Measurements from ENCODE around the gene EDDM13. TPM values are rescaled to one million over a fixed set of nuclear protein-coding genes. Genes with fewer than 3 reads are reported as not detected.
A peak's percentile ranks its signal among the peaks of the same experiment; 100 is the strongest.

The EDDM13 gene
- total and polyA plus RNA-seq, 5 donors from 2014 or later: 0.46 to 1.9 (median 1.1) TPM; not detected in 1

DNA sequence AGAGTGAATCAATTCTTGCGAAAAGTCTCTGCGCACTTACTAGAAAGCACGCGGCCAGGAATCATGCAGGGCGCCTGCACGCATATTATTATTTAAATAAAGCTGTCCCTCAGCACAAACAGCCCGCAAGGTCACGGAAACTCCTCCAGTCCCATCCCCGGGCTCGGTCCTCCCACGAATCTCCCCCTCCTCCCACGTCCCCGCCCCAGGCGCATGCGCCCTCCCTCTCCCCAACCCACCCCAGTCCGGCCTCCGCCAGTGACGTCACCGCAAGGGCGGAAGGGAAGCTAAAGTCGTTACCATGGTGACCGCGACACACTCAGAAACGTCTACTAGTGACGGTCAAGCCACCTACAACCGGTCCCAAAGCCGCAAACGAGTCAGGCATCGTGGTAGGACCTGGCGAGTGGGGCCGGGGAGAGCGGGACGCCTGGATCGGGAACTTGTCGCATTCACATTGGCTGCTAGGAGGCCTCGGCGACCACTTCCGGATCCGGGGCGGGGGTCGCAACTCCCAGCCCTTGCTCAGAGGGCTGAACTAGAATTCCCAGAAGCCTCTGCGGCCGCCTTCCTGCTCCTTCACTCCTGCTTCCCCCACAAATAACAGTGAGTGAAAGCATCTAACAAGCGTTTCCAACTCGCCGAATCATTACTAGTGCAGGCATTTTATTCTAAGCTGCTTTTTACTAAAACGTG lies 42.0 kb downstream of the EDDM13 start, which contains the start of gene ZSCAN5A:
TSS of gene ZSCAN5A (minus strand) at position 459 of the 696 bp plus-strand sequence. CDS start 89,793 bp downstream, outside the sequence.
- Mint-ChIP-seq H3K36me3 (peaks cover 10% of the 10 kb centered on the region), H3K27me3 (no peaks in the 10 kb centered on the region), H3K9me3 (peaks cover 0 to 2% (median 0%) of the 10 kb centered on the region in 7 donors), H3K4me3 (peak within 1 kb of the TSS; percentile 88 to 94 (median 91)), H3K27ac (peak within 1 kb of the TSS; percentile 96 to 100 (median 97)), H3K4me1 (peaks cover 0 to 27% (median 9%) of the 10 kb centered on the region in 4 donors)
- Histone ChIP-seq H3K27me3 (ENCODE audit: control insufficient read depth, insufficient read depth, low read length) (no peaks in the 10 kb centered on the region), H3K4me1 (ENCODE audit: control insufficient read depth, insufficient read depth, low read length, poor library complexity, severe bottlenecking) (peaks cover 13% of the 10 kb centered on the region), H3K27ac (ENCODE audit: insufficient read depth, low read length, poor library complexity, severe bottlenecking) (peak within 1 kb of the TSS; percentile 99), H3K4me3 (ENCODE audit: low read depth, low read length) (peak within 1 kb of the TSS; percentile 96), H3K9me3 (ENCODE audit: control insufficient read depth in 2 of 2, low read length in 2 of 2) (no peaks in the 10 kb centered on the region), H3K36me3 (ENCODE audit: control insufficient read depth, insufficient read depth, low read length) (no peaks in the 10 kb centered on the region)
- peak; percentile 96 to 99 (median 98) for DNase-seq
- peak; percentile 79 to 82 for ATAC-seq (ENCODE audit: low read depth in 2 of 2)

DNA sequence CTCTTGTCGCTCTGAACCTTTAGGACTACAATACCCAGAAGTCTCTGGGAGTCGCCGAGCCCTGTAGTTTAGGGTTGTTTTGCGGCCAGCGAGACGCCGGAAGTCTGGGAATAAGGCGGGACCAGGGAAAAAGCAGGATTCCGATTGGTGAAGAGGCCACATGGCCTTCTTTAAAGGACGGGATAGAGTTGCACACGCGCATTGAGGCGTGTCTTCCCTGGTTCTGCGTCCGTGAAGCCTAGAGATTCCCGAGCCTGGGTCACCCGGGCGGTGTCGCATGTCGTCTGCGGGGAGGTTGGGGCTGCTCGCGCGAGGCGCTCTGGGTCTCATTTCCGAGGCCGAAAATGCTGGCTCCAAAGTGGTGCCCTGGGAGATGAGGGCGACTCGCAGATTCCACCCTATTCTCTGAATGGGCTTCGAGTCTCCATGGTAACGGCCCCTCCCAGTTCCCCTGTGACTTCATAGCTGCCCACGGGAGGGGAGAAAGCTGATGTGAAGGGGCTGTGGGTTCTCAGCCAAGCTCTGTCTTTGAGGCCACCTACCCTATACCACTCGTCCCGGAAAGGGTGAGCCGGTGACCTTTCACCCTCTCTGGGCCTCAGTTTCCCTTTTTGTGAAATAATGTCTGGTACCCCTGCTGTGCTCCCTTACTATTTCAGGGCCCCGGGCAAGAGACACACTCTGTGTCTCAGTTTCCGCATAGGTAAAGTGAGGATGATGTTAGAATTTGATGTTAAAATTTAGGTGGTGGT lies 42.7 kb downstream of the EDDM13 start:
- Histone ChIP-seq H3K4me1 (ENCODE audit: control insufficient read depth, insufficient read depth, low read length, poor library complexity, severe bottlenecking) (peaks cover 13% of the 10 kb centered on the region), H3K9me3 (ENCODE audit: control insufficient read depth in 2 of 2, low read length in 2 of 2) (no peaks in the 10 kb centered on the region), H3K27me3 (ENCODE audit: control insufficient read depth, insufficient read depth, low read length) (no peaks in the 10 kb centered on the region), H3K27ac (ENCODE audit: insufficient read depth, low read length, poor library complexity, severe bottlenecking) (peak overlapping the region; percentile 99), H3K36me3 (ENCODE audit: control insufficient read depth, insufficient read depth, low read length) (no peaks in the 10 kb centered on the region), H3K4me3 (ENCODE audit: low read depth, low read length) (peak overlapping the region; percentile 96)
- DNase-seq (peak; percentile 87 to 97 (median 95)), ATAC-seq (ENCODE audit: low read depth in 2 of 2) (peak; percentile 84)
- H3K27ac Mint-ChIP-seq: peak overlapping the region; percentile 96 to 100 (median 97)
- H3K36me3 Mint-ChIP-seq: peaks cover 10% of the 10 kb centered on the region
- H3K4me3 Mint-ChIP-seq: peak overlapping the region; percentile 88 to 94 (median 91)
- H3K9me3 Mint-ChIP-seq: peaks cover 0 to 2% (median 0%) of the 10 kb centered on the region in 7 donors
- peaks cover 0 to 25% (median 9%) of the 10 kb centered on the region in 4 donors for H3K4me1 Mint-ChIP-seq
- no peaks in the 10 kb centered on the region for H3K27me3 Mint-ChIP-seq

DNA sequence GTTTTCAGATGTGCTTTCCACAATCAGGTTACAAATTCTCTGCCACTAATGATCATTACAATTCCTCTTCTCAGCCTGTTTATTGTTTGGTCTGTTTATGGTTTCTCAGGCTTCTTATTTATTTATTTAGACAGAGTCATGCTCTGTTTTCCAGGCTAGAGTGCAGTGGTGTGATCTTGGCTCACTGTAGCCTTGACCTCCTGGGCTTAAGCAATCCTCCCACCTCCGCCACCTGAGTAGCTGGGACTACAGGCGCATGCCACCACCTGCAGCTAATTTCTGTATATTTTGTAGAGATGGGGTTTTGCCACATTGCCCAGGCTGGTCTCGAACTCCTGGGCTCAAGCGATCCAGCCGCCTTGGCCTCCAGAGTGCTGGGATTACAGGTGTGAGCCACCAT lies 44.2 kb downstream of the EDDM13 start:
- no peaks in the 10 kb centered on the region for H3K27me3 Mint-ChIP-seq
- peak overlapping the region in 1 of 3 donors; percentile 96 for H3K27ac Mint-ChIP-seq
- no peaks in the 10 kb centered on the region for H3K36me3 ChIP-seq (ENCODE audit: control insufficient read depth, insufficient read depth, low read length)
- H3K4me3 ChIP-seq (ENCODE audit: low read depth, low read length): no peak overlapping the region
- H3K27me3 ChIP-seq (ENCODE audit: control insufficient read depth, insufficient read depth, low read length): no peaks in the 10 kb centered on the region
- DNase-seq (no peak), ATAC-seq (ENCODE audit: low read depth in 2 of 2) (no peak)
- no peaks in the 10 kb centered on the region for H3K9me3 ChIP-seq (ENCODE audit: control insufficient read depth in 2 of 2, low read length in 2 of 2)
- peaks cover 1% of the 10 kb centered on the region for H3K36me3 Mint-ChIP-seq
- peak overlapping the region in 2 of 4 donors; percentile 39 to 88 for H3K4me3 Mint-ChIP-seq
- no peak overlapping the region for H3K27ac ChIP-seq (ENCODE audit: insufficient read depth, low read length, poor library complexity, severe bottlenecking)
- peaks cover 0 to 2% (median 0%) of the 10 kb centered on the region in 7 donors for H3K9me3 Mint-ChIP-seq
- peaks cover 13% of the 10 kb centered on the region for H3K4me1 ChIP-seq (ENCODE audit: control insufficient read depth, insufficient read depth, low read length, poor library complexity, severe bottlenecking)
- peaks cover 0 to 23% (median 9%) of the 10 kb centered on the region in 4 donors for H3K4me1 Mint-ChIP-seq

DNA sequence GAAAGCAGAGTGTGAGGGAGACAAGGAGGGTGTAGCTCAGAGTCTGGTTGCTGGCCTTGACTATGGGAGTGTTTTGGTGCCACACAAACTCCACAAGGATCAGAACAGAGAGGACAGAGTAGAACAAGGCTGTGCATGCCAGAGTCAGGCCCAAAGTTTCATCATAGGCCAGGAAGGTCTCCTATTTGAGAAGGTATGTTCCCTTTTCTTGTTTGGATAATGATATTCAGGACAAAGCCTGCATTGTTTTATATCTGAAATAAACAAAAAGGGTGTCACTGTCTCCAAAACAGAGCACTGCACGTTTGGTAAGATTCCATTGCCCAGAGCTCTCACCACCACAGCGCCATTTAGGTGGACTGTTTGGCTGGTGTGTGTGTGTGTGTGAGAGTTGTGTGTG lies 45.2 kb downstream of the EDDM13 start:
- H3K4me1 Mint-ChIP-seq: peaks cover 0 to 22% (median 9%) of the 10 kb centered on the region in 4 donors
- peaks cover 13% of the 10 kb centered on the region for H3K4me1 ChIP-seq (ENCODE audit: control insufficient read depth, insufficient read depth, low read length, poor library complexity, severe bottlenecking)
- H3K27ac Mint-ChIP-seq: peak overlapping the region in 1 of 3 donors; percentile 29
- no peaks in the 10 kb centered on the region for H3K36me3 Mint-ChIP-seq
- ATAC-seq (ENCODE audit: low read depth in 2 of 2): no peak
- no peaks in the 10 kb centered on the region for H3K27me3 ChIP-seq (ENCODE audit: control insufficient read depth, insufficient read depth, low read length)
- peak overlapping the region in 1 of 4 donors; percentile 62 for H3K4me3 Mint-ChIP-seq
- H3K27ac ChIP-seq (ENCODE audit: insufficient read depth, low read length, poor library complexity, severe bottlenecking): no peak overlapping the region
- H3K9me3 Mint-ChIP-seq: no peaks in the 10 kb centered on the region
- H3K9me3 ChIP-seq (ENCODE audit: control insufficient read depth in 2 of 2, low read length in 2 of 2): no peaks in the 10 kb centered on the region
- DNase-seq: no peak
- no peak overlapping the region for H3K4me3 ChIP-seq (ENCODE audit: low read depth, low read length)
- no peaks in the 10 kb centered on the region for H3K27me3 Mint-ChIP-seq
- H3K36me3 ChIP-seq (ENCODE audit: control insufficient read depth, insufficient read depth, low read length): no peaks in the 10 kb centered on the region

- Histone ChIP-seq H3K36me3 (ENCODE audit: control insufficient read depth, insufficient read depth, low read length) (no peaks in the 10 kb centered on the region), H3K27ac (ENCODE audit: insufficient read depth, low read length, poor library complexity, severe bottlenecking) (no peak overlapping the region), H3K4me3 (ENCODE audit: low read depth, low read length) (no peak overlapping the region), H3K27me3 (ENCODE audit: control insufficient read depth, insufficient read depth, low read length) (no peaks in the 10 kb centered on the region), H3K9me3 (ENCODE audit: control insufficient read depth in 2 of 2, low read length in 2 of 2) (no peaks in the 10 kb centered on the region), H3K4me1 (ENCODE audit: control insufficient read depth, insufficient read depth, low read length, poor library complexity, severe bottlenecking) (peaks cover 6% of the 10 kb centered on the region)
- H3K27me3 Mint-ChIP-seq: no peaks in the 10 kb centered on the region
- no peak for DNase-seq
- H3K9me3 Mint-ChIP-seq: peaks cover 0 to 4% (median 0%) of the 10 kb centered on the region in 7 donors
- peak overlapping the region in 1 of 3 donors; percentile 44 for H3K27ac Mint-ChIP-seq
- peak overlapping the region in 2 of 4 donors; percentile 29 to 52 for H3K4me3 Mint-ChIP-seq
- H3K36me3 Mint-ChIP-seq: no peaks in the 10 kb centered on the region
- peaks cover 0 to 9% (median 1%) of the 10 kb centered on the region in 4 donors for H3K4me1 Mint-ChIP-seq
- no peak for ATAC-seq (ENCODE audit: low read depth in 2 of 2)
These were observed 47.4 kb downstream of the EDDM13 start for GRCh38 chr19:56319991-56320390.

DNA sequence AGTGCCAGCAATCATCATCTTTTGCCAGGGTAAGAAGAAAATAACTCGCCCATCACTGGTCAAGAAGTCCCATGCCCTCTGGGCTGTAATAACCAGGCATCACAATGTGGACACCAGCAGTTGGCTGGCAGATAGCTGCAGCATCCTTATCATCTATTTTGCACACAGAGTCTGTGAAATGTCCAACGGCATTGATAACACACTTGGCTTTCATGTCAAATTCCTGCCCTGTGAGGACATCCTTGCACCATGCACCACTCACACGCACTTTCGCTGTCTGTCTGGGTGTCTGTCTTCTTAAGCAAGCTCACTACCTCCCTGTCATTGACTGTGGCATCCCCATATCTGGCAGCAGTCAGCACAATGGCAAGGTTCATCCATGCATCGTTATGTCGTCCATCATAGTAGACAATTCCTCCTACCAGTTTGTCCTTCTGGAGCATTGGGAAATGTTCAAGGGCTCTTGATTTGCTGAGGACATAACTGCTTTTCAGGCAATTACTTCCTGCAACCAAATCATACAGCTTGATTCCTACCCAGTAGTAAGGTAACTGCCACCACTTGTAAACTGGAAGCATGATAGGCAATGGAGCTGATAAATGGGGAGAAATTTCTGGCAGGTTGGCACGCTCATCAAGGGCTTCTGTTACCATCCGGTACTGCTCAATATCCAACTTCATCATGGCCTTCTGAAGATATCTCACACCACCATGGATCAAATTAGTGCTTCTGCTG lies 48.9 kb downstream of the EDDM13 start:
- Histone ChIP-seq H3K4me3 (ENCODE audit: low read depth, low read length) (no peak overlapping the region), H3K9me3 (ENCODE audit: control insufficient read depth in 2 of 2, low read length in 2 of 2) (no peaks in the 10 kb centered on the region), H3K4me1 (ENCODE audit: control insufficient read depth, insufficient read depth, low read length, poor library complexity, severe bottlenecking) (no peaks in the 10 kb centered on the region), H3K36me3 (ENCODE audit: control insufficient read depth, insufficient read depth, low read length) (no peaks in the 10 kb centered on the region), H3K27me3 (ENCODE audit: control insufficient read depth, insufficient read depth, low read length) (no peaks in the 10 kb centered on the region), H3K27ac (ENCODE audit: insufficient read depth, low read length, poor library complexity, severe bottlenecking) (no peak overlapping the region)
- no peak for ATAC-seq (ENCODE audit: low read depth in 2 of 2)
- Mint-ChIP-seq H3K9me3 (peaks cover 0 to 4% (median 0%) of the 10 kb centered on the region in 7 donors), H3K4me3 (peak overlapping the region in 1 of 4 donors; percentile 1), H3K36me3 (no peaks in the 10 kb centered on the region), H3K27me3 (peaks cover 4% of the 10 kb centered on the region), H3K27ac (no peak overlapping the region), H3K4me1 (peaks cover 0 to 2% (median 0%) of the 10 kb centered on the region in 4 donors)
- DNase-seq: no peak

DNA sequence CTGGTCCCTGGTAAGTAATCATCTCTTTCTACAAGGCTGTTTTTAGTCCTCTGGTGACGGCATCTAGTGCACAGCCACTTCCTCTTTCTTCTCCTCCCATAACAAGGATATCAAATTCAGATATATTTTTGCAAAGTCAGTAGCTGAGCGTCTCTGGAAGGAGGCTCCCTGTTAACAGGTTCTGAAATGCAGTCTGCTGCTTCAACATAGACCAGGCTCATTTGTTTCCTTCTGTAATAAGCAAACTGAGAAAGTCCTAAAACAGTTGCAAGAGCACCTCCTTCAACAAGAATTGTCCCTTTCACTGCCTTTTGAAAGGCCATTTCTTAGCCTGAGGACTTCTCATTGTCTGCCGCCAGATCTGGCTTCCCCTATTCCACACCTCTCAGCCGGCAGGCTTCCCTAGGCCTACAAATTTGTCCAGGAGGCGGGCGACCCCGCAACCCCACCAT lies 49.5 kb downstream of the EDDM13 start:
- H3K27me3 Mint-ChIP-seq: peaks cover 4% of the 10 kb centered on the region
- ATAC-seq (ENCODE audit: low read depth in 2 of 2) (no peak), DNase-seq (no peak)
- no peaks in the 10 kb centered on the region for H3K36me3 Mint-ChIP-seq
- Histone ChIP-seq H3K27ac (ENCODE audit: insufficient read depth, low read length, poor library complexity, severe bottlenecking) (no peak overlapping the region), H3K27me3 (ENCODE audit: control insufficient read depth, insufficient read depth, low read length) (no peaks in the 10 kb centered on the region), H3K4me1 (ENCODE audit: control insufficient read depth, insufficient read depth, low read length, poor library complexity, severe bottlenecking) (no peaks in the 10 kb centered on the region), H3K4me3 (ENCODE audit: low read depth, low read length) (no peak overlapping the region), H3K9me3 (ENCODE audit: control insufficient read depth in 2 of 2, low read length in 2 of 2) (no peaks in the 10 kb centered on the region), H3K36me3 (ENCODE audit: control insufficient read depth, insufficient read depth, low read length) (no peaks in the 10 kb centered on the region)
- peaks cover 0 to 4% (median 0%) of the 10 kb centered on the region in 7 donors for H3K9me3 Mint-ChIP-seq
- H3K4me3 Mint-ChIP-seq: peak overlapping the region in 1 of 4 donors; percentile 1
- no peak overlapping the region for H3K27ac Mint-ChIP-seq
- H3K4me1 Mint-ChIP-seq: peaks cover 0 to 2% (median 0%) of the 10 kb centered on the region in 4 donors
